NCI-H345 (cell line): ENCODE measurements around the gene STK26.
A peak's percentile ranks its signal among the peaks of the same experiment; 100 is the strongest.
"Not testable (repeated sequence)": the region's sequence is repeated elsewhere in the genome, so short reads cannot be mapped to it uniquely, and the experiment has no call there.

ENCODE experiments used
- DNase-seq: peaks from one replicate; lab custom pipeline; 2025; lab: John Stamatoyannopoulos, UW

STK26 gene

DNA sequence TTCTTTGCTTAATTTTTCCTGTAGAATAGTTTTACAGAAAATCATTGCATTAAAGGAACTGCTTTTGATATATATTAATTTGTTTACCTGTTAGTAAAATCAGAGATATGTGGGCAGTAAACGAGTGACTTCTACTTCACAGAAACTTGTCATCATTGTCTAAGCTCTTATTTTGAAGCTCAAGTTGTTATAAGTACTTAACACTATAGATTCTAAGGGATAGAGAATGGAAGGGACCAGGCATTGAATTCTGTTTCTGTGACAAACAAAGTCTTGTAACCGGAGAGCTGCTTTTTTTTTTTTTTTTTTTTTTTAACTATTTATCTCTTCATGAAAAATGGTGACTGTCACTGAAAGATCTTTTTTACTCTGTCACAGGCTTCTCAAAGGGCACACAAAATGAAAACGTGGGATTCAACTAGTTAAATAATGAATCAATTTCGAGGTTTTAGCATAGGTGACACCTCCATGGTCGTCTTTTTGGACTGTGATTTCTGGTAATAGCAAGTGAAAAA lies 14.4 kb downstream of the STK26 start:
- no peak for DNase-seq

DNA sequence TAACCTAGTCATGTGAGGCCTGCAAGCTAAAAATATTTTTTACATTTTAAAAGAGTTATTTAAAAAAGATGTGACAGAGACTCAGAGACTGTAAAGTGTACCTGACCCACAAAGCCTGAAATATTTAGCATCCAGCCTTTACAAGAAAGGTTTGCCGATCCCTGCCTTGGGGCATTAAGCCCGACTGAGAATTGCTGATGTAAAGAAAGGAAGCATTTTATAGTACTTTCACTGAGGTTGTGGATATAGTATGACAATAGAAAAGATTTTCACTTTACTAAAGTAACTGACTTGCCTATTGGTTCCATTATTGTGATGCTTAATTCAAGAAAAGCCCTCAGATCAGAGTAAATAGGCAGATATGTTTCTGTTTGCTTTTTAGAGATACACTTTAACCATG lies 17.0 kb downstream of the STK26 start:
- no peak for DNase-seq

DNA sequence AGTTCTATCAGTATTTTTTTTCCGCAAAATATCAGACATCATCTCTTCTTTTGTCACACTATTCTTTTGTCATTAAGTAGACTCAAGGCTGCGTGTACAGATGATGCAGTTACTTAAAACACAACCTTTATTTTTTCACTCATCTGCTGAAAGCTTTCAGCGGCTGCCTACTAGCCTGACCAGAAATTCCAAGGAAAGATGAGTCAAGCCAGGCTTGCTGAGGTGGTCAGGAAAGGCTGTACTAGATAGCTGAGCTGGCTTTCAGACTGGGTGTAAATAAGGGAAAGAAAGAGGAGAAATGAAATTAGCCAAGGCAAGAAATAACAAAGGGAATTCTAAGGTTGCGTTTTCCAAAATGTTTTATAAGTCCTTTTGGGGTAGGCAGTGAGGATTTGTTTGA lies 17.9 kb downstream of the STK26 start:
- no peak for DNase-seq

DNA sequence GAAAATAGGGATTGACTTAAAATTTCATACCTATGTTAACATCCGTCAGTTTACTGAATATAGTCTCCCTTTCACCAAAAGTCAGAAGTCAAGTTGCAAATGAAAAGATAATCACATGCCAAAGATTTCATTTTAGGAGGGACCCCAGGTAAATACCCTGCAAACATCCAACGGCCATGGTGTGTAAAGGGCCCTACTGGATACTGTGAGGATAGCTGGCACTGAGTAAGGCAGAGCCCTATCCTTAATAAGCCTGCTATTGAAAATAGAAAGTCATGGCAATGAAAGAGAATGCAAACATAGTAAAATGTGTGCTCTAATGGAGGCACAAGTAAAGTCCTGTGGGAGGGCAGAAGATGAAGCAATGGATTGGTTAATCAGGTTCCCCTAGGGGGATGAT lies 20.9 kb downstream of the STK26 start:
- DNase-seq = no peak

DNA sequence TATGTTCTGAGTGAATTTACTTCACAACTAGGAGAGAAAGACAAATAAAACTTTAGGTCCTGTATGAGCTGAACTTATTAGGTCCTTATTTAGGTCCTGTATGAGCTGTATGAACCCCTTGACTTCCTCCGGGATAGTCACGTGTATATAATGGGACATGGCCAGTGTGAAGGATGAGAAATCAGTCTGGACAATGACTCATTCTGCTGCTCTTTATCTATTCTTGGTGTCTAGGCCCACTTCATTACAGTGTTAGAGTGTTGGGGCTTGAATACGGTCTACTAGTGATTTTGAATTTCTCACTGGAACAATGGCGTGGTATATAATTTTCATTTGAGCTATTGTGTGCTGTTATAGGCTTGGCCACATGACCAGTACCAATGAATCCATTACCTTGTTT lies 21.9 kb downstream of the STK26 start:
- DNase-seq = no peak

DNA sequence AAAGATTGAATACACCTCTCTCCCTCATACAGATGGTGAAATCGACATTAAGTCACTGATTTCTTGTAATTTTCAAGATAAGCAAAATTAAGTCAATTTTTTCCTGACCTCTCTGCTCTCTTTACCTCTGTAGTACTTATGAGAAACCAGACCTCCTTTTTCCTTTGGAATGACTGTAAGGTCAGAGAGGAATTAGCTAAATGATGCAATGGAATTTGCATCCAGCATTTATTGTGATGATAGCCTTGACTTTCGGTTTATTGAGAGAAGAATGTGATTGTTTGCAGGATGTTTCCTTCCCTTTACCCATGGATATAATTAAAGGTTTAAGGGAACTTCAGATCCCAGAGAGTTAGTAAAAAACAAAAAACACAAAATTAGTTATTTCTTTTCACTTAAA lies 22.4 kb downstream of the STK26 start:
- DNase-seq = no peak

DNA sequence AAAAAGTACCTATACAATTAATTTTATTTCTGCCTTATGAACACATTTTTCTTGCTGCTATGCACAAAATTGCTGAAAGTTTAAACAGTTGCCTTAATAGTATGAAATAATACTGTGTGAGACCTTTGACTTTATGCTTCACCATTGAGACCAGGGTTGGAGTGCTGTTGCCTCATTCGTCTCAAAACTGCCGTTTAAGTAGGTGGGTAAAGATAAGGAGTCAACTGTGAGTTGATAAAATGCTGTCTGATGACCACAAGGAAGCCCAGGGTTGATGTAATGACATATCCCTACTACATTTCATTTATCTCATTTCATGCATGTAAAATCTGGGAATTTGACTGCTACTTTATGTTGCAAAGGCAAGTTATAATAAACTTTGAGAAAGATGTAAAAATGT lies 23.4 kb downstream of the STK26 start:
- no peak for DNase-seq

DNA sequence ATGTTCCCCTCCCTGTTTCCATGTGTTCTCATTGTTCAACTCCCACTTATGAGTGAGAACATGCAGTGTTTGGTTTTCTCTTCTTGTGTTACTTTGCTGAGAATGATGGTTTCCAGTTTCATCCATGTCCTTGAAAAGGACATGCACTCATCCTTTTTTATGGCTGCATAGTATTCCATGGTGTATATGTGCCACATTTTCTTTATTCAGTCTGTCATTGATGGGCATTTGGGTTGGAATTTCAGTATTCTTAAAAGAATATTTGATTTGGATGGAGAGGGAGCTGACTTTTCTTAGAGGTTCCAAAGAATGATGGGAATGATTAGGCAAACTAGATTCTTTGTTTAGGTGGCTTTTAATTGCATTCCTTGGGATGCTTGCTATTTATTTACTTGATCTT lies 28.7 kb downstream of the STK26 start:
- not testable (repeated sequence) for DNase-seq

DNA sequence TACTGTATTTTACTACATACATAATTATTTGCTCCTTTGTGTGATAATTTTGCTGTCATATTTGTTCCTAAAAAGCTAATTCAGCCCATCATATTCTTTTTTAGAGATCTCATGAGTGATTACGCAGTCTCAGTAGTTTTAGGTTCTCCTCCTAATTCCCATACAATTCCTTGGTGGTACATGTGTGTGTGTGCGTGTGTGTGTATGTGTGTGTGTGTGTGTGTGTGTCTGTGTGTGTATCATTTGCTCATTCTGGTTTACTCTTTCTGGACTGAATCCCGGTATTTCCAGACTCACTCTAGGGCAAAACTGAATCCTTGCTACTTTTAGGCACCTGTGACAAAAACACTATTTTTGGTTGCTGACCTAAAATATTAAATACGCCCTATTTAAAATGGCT lies 34.9 kb downstream of the STK26 start:
- no peak for DNase-seq

DNA sequence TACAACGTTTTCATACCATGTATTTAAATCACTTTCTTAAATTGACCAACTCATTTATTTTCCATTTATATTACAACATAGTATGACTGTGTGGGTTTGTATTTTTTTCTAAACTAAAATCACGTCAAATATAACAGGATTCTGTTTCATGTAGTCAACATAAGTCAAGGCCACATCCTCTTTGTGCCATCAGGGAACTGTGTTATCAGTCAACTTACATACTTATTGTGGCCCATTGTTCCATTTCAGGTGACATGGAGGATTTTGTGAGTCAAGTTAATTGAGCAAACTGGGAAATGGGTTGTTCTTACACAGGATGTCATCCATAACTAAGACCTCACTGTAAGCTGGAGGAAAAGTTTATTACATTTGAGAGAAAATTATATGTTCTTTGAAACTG lies 35.9 kb downstream of the STK26 start:
- no peak for DNase-seq

DNA sequence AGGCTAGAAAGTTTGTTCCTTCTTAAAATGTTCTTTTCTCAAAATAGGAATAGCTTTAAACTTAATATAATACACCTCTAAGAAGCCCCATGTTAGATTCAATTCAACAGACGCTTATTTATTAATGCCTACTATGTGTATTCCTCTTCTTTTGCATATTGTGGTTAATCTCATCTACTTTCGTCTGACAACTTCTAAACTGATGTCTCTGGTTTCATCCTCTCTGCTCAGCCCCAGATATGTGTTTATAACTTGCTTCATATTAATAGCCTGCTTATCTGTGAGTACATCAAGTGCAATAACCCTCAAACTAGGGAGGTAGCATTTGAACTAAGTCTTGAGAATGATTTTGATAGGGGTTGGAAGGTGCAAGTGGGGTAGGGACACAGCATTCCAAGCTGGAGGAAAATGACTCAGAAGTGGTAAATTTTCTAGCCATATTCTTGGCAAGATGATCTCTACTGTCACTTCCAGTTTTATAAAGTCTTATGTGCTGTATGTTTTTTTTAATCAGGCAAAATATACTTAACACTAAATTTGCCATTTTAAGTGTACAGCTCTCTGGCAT lies 37.0 kb downstream of the STK26 start:
- DNase-seq = no peak

DNA sequence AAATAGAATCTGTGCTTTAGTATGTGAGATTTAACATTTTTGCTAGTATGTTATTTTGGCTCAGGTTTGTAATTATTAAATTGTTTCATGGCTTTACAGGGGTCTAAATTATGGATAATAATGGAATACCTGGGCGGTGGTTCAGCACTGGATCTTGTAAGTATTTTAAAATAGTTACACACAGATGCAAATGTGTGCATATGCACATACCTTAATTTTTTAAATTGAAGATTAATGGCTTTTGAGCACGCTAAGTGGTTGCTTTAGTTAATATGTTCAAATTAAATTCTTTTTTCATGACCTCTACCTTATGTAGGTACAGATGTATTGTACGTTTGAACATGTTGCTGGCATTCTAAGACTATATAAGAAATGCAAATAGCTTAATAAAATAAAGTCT lies 40.2 kb downstream of the STK26 start:
- DNase-seq = no peak

DNA sequence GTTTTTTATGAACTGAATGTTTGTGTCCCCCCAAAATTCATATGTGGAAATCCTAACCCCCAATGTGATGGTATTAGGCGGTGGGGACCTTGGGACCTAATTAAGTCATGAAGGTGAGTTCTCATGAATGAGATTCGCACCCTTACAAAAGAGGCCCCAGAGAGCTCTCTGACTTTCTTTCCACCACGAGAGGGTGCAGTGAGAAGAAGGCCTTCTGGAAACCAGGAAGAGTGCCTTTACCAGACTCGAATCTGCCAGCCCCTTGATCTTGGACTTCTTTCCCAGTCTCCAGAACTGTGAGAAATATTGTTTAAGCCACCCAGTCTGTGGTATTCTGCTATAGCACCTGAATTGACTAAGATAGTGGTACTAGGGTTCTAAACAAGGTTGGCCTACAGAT lies 40.8 kb downstream of the STK26 start:
- no peak for DNase-seq

DNA sequence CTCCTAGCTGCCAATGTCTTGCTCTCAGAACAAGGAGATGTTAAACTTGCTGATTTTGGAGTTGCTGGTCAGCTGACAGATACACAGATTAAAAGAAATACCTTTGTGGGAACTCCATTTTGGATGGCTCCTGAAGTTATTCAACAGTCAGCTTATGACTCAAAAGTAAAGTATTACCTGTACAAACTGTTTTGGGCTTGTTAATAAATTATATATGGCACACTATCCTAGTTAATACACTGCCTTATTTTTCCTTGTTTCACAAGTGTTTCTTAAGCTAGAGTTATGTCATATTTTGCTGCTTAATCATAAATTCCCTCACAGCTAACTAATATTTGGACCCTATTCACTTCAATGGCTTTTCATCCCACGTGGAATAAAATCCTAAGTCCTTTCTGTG lies 45.3 kb downstream of the STK26 start:
- DNase-seq = no peak

DNA sequence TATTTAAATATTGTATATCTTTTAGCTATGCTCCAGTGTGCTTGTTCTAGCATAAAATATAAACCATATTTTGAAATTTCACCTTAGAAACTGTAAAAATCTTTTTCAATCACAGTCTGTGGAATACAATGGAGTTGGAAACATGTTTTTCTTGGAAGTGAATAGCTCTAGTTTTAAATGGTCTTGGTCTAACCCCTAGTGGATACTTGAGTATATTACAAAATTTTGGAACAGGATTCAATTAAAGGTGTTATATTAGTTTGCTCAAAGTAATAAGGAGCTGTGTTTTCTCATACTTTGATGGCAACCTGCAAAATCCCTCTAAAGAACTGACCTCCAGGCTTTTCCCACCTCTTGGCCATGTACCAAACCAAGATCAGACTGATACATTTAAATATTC lies 48.2 kb downstream of the STK26 start:
- no peak for DNase-seq

DNA sequence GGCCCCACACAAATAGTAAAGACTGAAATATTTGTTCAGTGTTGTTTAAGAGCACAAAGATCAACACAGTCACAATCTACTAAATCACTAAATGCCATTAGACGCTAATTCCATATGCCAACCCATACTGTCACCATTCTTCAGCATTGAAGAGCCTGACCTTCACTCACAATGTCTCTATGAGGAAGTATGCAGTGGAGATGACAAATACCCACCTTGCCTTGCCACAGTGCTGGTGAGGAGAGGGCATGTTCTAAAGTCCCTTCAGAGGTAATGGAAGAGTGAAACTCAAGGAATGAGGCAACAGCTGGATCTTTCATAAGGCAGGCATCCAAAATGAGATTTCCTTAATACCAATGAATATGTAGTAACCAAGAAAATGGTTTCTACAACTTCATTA lies 54.3 kb downstream of the STK26 start:
- DNase-seq = no peak

DNA sequence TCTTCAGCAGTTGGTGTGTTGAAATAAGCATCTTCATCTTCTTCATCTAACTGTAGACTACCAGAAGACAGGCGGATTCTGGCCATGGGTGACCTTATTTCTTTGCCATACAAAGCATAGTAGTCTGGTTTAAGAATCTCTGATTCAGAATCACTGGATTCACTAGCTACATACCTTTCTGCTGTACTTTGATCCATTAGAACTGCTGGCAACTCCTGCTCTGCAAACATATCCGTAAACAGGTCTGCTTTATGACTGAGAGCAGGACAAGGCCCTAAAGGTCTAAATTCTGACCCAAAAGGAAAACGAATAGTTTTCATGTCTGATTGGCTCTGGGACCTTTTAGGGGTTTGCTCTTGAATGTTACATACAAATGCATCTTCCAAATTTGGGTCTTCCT lies 54.8 kb downstream of the STK26 start:
- no peak for DNase-seq

DNA sequence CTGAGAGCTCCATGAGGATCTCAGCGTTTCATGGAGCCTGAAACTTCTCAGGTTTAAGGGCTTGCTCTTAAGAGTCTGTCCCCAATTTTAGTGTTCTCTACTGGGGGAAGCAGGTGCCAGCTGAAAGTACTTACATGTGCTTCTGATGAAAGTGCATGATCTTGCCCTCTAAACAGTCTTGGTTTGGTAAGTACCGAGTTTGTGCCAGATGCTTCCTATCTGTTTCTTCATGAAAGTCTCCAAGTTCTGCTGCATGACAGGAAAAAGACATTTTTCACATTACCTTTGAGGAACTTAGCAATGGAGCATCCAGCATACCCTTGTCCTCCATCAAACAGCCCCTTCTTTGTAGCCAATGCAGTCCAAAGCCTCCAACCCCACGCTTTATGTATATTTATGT lies 62.7 kb downstream of the STK26 start:
- no peak for DNase-seq

DNA sequence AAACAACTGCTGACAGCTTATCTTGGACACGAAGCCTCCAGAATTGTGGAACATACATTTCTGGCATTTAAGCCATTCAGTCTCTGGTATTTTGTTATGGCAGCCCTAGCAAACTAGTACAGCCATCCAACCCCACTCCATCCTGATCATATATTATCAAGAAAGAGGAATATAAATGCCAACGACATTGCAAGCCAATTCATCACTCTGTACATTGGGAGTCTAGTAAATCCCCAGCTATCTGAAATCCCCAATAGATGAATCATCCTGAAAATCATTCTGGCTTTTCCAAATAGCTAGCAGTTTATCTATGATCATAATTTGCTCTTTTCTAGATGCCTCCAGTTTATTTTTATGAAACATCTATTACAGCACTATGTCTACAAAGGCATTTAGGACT lies 63.6 kb downstream of the STK26 start:
- no peak for DNase-seq

DNA sequence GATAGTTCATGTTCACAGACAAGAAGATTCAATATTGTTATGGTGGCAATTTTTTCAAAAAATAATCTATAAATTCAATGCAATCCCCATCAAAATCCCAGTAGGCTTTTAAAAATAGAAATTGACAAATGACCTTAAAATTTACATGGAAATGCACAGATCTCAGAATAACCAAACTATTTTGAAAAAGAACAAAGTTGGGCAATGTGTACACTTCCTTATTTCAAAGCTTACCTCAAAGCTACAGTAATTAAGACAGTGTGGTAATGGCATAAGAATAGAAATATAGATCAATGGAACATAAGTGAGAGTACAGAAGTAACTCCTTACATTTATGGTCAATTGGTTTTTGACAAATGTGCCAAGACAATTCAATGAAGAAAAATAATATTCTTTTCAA lies 65.8 kb downstream of the STK26 start:
- DNase-seq = no peak

DNA sequence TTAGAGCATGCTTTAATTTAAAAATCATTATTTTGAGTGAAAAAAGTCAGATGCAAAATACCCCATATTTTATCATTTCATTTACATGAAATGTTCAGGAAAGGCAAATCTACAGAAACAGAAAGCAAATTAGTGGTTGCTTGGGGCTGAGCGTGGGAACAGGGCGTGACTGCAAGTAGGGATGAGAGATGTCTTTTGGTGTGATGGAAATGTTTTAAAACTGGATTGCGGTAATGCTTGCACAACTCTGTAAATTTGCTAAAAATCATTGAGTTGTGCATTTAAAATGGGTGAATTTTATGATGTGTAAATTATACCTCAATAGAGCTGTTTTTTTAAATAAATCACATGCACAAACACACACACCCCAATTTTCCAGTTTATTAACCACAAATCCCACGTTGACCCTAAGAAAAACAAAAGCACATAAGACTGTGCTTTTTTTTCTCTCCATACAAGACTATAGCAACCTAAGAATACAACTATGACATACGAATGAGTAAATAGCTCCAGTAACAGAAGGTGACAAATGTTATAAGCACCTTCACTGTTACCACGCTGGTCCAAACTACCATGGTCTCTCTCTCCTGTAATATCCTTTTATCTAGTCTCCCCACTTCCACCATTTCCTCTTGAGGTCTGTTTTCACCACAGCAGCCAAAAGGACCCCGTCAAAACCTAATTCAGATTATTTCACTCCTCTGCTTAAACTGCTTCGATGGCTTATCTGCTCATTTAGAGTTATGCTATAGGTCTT lies 67.5 kb downstream of the STK26 start:
- no peak for DNase-seq

DNA sequence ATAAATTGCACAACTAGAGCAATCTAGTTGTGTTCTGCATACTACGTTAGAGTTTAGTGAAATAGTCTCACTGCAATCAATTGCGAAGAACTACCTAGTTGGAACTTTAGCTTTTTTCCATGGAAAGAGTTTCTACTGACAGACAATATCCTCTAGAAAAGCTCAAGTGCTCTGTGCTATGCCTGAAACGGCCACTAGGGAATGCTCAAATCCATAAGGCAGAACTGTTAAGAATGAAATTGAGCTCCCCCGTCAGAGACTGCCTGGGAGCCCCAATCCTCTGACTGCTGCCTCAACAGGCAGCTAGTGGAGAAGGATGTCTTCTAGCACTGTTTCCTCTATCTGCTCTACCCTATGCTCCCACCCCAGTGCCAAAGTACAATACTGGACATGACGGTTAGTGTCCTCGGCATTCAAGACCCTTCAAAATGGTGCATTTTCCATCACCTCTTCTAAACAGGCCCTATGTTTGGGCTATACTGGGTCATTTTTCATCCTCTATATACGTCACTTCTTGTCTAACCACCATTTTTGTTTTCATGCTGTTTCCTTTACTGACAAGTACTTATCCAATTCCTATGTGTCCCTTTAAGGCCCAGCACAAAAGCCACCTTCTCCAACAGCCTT lies 69.5 kb downstream of the STK26 start:
- peak; percentile 61 for DNase-seq

DNA sequence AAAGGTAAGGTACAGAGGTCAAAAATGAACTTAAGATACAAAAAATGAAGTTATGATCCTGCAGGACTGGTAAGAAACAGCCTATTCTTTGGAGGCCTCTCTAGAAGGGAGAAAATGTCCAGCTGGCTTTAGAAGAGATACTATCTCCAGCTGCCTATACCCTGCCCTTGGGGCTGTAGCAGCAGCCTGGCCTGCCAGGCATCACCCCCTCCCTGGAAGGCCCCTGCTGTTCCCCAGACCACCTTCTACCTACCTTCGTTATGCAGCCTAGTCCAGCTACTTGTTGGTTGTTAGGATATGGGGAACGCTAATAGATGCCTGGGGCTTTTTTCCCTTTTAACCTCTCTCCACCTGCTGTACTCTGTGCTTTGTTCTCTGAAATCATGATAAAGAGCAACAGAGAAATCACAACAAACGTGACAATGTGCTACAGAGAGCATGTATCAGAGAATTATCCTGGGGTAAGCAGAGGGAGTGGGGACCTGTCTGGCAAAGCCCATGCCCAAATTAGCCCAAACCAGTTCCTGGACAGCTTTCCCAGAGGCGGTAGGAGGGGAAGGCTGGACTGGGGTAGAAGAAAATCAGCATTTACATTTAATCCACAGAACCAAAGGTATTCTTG lies 70.2 kb downstream of the STK26 start:
- DNase-seq = no peak
